Ectodermal cell (in vitro differentiated cells): ENCODE data around the gene METTL2B.

Experiments used
- H3K27ac ChIP-seq: 2 replicates; pipeline ENCODE4 v1.7.0; 2013; ENCODE audit warnings: mild to moderate bottlenecking, low read depth, low read length; ENCODE audit not compliant: insufficient read depth, poor library complexity, severe bottlenecking
- H3K27me3 ChIP-seq: 2 replicates; pipeline ENCODE4 v1.7.0; 2013; ENCODE audit warnings: mild to moderate bottlenecking, low read length; ENCODE audit not compliant: insufficient read depth, control insufficient read depth, poor library complexity, severe bottlenecking
- H3K36me3 ChIP-seq: one replicate; pipeline ENCODE4 v1.7.0; 2013; ENCODE audit warnings: low read length; ENCODE audit not compliant: control insufficient read depth, insufficient read depth
- H3K4me1 ChIP-seq: one replicate; pipeline ENCODE4 v1.7.0; 2013; ENCODE audit warnings: low read length; ENCODE audit not compliant: control insufficient read depth, insufficient read depth
- H3K4me3 ChIP-seq: 2 replicates; pipeline ENCODE4 v1.7.0; 2013; ENCODE audit warnings: low read depth, low read length, control low read depth; ENCODE audit not compliant: insufficient read depth
- H3K9me3 ChIP-seq: 2 replicates; pipeline ENCODE4 v1.7.0; 2013; ENCODE audit warnings: mild to moderate bottlenecking, low read length, moderate library complexity; ENCODE audit not compliant: control insufficient read depth
- WGBS, 2 experiments: methylation state at CpG; one replicate each; pipeline ENCODE4 v1.1.7; 2013; ENCODE audit warnings: missing lambda C conversion rate in 2 of 2; 5-methylcytosine and 5-hydroxymethylcytosine counted together

Gene METTL2B

GRCh38 chr7:128443831-128444600 lies 32.5 kb upstream of the METTL2B start:
- 87 to 91% methylated on average over 7 of the region's 7 CpGs for WGBS, 2 experiments
- Histone ChIP-seq H3K27ac (no peak overlapping the region), H3K4me1 (no peaks in the 10 kb centered on the region), H3K9me3 (no peaks in the 10 kb centered on the region), H3K4me3 (no peak overlapping the region), H3K36me3 (no peaks in the 10 kb centered on the region), H3K27me3 (no peaks in the 10 kb centered on the region)

GRCh38 chr7:128446306-128446705 lies 30.2 kb upstream of the METTL2B start:
- Histone ChIP-seq H3K9me3 (no peaks in the 10 kb centered on the region), H3K4me1 (no peaks in the 10 kb centered on the region), H3K36me3 (no peaks in the 10 kb centered on the region), H3K27ac (no peak overlapping the region), H3K4me3 (no peak overlapping the region), H3K27me3 (no peaks in the 10 kb centered on the region)
- 78 to 85% methylated on average over 4 to 5 of the region's 5 CpGs for WGBS, 2 experiments

- no peak overlapping the region for H3K27ac ChIP-seq
- no peaks in the 10 kb centered on the region for H3K27me3 ChIP-seq
- H3K4me3 ChIP-seq, result no peak overlapping the region
- 62 to 71% methylated on average over 3 to 4 of the region's 4 CpGs for WGBS, 2 experiments
- no peaks in the 10 kb centered on the region for H3K4me1 ChIP-seq
- H3K36me3 ChIP-seq, result no peaks in the 10 kb centered on the region
- H3K9me3 ChIP-seq, result no peaks in the 10 kb centered on the region
Measured at GRCh38 chr7:128447941-128448564, 28.5 kb upstream of the METTL2B start.

GRCh38 chr7:128448751-128449302 lies 27.7 kb upstream of the METTL2B start:
- no peak overlapping the region for H3K27ac ChIP-seq
- 96 to 97% methylated on average over 5 to 6 of the region's 6 CpGs for WGBS, 2 experiments
- no peaks in the 10 kb centered on the region for H3K36me3 ChIP-seq
- H3K27me3 ChIP-seq, result no peaks in the 10 kb centered on the region
- no peaks in the 10 kb centered on the region for H3K9me3 ChIP-seq
- H3K4me1 ChIP-seq, result peaks cover 5% of the 10 kb centered on the region
- no peak overlapping the region for H3K4me3 ChIP-seq

GRCh38 chr7:128450409-128450808 lies 26.1 kb upstream of the METTL2B start:
- Histone ChIP-seq H3K27ac (no peak overlapping the region), H3K4me1 (peaks cover 9% of the 10 kb centered on the region), H3K27me3 (no peaks in the 10 kb centered on the region), H3K36me3 (no peaks in the 10 kb centered on the region), H3K4me3 (no peak overlapping the region), H3K9me3 (no peaks in the 10 kb centered on the region)
- WGBS, 2 experiments, result 87 to 88% methylated on average over 4 of the region's 4 CpGs

GRCh38 chr7:128450913-128451312 lies 25.6 kb upstream of the METTL2B start:
- Histone ChIP-seq H3K9me3 (no peaks in the 10 kb centered on the region), H3K36me3 (no peaks in the 10 kb centered on the region), H3K27me3 (no peaks in the 10 kb centered on the region), H3K27ac (no peak overlapping the region), H3K4me3 (no peak overlapping the region), H3K4me1 (peaks cover 9% of the 10 kb centered on the region)
- 91 to 94% methylated on average over 5 of the region's 5 CpGs for WGBS, 2 experiments

GRCh38 chr7:128452552-128452951 lies 24.0 kb upstream of the METTL2B start:
- Histone ChIP-seq H3K9me3 (no peaks in the 10 kb centered on the region), H3K4me1 (peaks cover 13% of the 10 kb centered on the region), H3K36me3 (peaks cover 6% of the 10 kb centered on the region), H3K27ac (no peak overlapping the region), H3K4me3 (no peak overlapping the region), H3K27me3 (no peaks in the 10 kb centered on the region)
- 94% methylated on average over 1 of the region's 1 CpG; no CpG with 5 or more reads in 1 of the 2 experiments for WGBS, 2 experiments

GRCh38 chr7:128453836-128454804 lies 22.4 kb upstream of the METTL2B start:
- Histone ChIP-seq H3K36me3 (peaks cover 6% of the 10 kb centered on the region), H3K4me3 (no peak overlapping the region), H3K4me1 (peaks cover 22% of the 10 kb centered on the region), H3K27me3 (no peaks in the 10 kb centered on the region), H3K27ac (peak overlapping the region; percentile 85), H3K9me3 (no peaks in the 10 kb centered on the region)
- WGBS, 2 experiments, result 22 to 24% methylated on average over 23 of the region's 23 CpGs

- Histone ChIP-seq H3K36me3 (peaks cover 6% of the 10 kb centered on the region), H3K27me3 (no peaks in the 10 kb centered on the region), H3K4me3 (peak overlapping the region; percentile 96), H3K4me1 (peaks cover 25% of the 10 kb centered on the region), H3K9me3 (no peaks in the 10 kb centered on the region), H3K27ac (peak overlapping the region; percentile 90)
- 67 to 71% methylated on average over 25 of the region's 25 CpGs for WGBS, 2 experiments
Measured at GRCh38 chr7:128454808-128455542, 21.6 kb upstream of the METTL2B start.
